ENCODE results near the gene TMEM218.

DNA sequence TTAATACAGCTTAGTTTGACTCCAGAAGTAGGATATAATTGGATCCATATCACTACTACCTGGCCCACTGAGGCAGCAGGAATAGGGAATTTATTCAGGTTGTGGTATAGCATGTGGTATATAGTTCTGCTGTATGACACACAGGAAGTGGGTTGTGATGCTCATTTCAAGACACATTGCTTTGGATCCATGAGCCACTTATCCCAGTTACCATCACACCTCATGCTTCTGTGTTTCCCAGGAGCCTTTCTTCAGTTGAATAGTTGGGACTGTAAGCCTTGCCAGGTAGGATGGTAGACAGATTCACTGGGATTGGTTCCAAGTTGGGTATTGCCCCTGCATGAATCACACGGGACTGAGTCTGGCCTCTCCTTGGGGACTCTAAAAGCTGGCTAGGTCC lies 58.3 kb downstream of the TMEM218 start:
- TF ChIP-seq CTCF (IDR thresholded peaks at IDR 0.05 in 2 of 3, conservative IDR thresholded peaks at IDR 0.05 in 1 of 3; ENCODE audit: borderline replicate concordance in 1 of 3, insufficient read depth in 1 of 3, low read depth in 2 of 3, low read length in 2 of 3) (no peak), RAD21 (IDR thresholded peaks at IDR 0.05; ENCODE audit: low read depth) (no peak), POLR2A (IDR thresholded peaks at IDR 0.05; ENCODE audit: borderline replicate concordance, extremely low read depth, insufficient read depth, insufficient read length) (no peak), POLR2AphosphoS5 (IDR thresholded peaks at IDR 0.05; ENCODE audit: low read depth, low read length) (no peak), SP1 (IDR thresholded peaks at IDR 0.05; ENCODE audit: low read depth) (no peak), SIN3A (IDR thresholded peaks at IDR 0.05; ENCODE audit: low read depth) (no peak), YY1 (IDR thresholded peaks at IDR 0.05; ENCODE audit: extremely low read depth, insufficient replicate concordance, low read depth, low read length) (no peak), EZH2phosphoT487 (IDR thresholded peaks at IDR 0.05; ENCODE audit: borderline replicate concordance) (no peak)
- TF ChIP-seq, protein P1, sequence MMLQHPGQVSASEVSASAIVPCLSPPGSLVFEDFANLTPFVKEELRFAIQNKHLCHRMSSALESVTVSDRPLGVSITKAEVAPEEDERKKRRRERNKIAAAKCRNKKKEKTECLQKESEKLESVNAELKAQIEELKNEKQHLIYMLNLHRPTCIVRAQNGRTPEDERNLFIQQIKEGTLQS (IDR thresholded peaks at IDR 0.05), result no peak
- TF ChIP-seq, protein P2, sequence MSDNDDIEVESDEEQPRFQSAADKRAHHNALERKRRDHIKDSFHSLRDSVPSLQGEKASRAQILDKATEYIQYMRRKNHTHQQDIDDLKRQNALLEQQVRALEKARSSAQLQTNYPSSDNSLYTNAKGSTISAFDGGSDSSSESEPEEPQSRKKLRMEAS (IDR thresholded peaks at IDR 0.05), result no peak
- TF ChIP-seq, protein P3, sequence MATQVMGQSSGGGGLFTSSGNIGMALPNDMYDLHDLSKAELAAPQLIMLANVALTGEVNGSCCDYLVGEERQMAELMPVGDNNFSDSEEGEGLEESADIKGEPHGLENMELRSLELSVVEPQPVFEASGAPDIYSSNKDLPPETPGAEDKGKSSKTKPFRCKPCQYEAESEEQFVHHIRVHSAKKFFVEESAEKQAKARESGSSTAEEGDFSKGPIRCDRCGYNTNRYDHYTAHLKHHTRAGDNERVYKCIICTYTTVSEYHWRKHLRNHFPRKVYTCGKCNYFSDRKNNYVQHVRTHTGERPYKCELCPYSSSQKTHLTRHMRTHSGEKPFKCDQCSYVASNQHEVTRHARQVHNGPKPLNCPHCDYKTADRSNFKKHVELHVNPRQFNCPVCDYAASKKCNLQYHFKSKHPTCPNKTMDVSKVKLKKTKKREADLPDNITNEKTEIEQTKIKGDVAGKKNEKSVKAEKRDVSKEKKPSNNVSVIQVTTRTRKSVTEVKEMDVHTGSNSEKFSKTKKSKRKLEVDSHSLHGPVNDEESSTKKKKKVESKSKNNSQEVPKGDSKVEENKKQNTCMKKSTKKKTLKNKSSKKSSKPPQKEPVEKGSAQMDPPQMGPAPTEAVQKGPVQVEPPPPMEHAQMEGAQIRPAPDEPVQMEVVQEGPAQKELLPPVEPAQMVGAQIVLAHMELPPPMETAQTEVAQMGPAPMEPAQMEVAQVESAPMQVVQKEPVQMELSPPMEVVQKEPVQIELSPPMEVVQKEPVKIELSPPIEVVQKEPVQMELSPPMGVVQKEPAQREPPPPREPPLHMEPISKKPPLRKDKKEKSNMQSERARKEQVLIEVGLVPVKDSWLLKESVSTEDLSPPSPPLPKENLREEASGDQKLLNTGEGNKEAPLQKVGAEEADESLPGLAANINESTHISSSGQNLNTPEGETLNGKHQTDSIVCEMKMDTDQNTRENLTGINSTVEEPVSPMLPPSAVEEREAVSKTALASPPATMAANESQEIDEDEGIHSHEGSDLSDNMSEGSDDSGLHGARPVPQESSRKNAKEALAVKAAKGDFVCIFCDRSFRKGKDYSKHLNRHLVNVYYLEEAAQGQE (IDR thresholded peaks at IDR 0.05; ENCODE audit: low read depth), result no peak

All from HCT116 (cell line).